GM18511 (cell line): ENCODE results near the gene HDGFL2.

Experiments used
- ATAC-seq: cut with Tn5 transposase; IDR thresholded peaks from one replicate; pipeline ENCODE4 v1.9.1; 2021; ENCODE audit warnings: mild to moderate bottlenecking, moderate library complexity; ENCODE audit not compliant: unreplicated experiment

The HDGFL2 gene

DNA sequence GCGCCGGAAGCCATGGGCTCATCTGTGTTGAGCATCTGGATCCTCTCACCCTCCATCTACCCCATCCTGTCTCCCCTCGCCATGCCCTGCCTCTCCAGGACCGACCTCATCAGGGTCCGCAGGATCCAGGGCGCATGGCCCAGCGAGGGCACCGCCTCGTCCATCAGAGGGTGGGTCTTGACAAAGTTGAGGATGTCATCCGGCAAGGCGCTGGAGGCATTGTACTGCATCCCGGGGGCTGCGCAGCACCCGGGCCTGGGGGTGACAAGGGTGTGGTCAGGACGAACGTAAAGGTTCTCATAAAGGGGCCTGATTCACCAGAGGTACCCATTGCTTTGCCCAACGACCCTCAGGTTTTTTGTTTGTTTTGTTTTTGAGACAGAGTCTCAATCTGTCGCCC lies 77.9 kb downstream of the HDGFL2 start:
- ATAC-seq = no peak

DNA sequence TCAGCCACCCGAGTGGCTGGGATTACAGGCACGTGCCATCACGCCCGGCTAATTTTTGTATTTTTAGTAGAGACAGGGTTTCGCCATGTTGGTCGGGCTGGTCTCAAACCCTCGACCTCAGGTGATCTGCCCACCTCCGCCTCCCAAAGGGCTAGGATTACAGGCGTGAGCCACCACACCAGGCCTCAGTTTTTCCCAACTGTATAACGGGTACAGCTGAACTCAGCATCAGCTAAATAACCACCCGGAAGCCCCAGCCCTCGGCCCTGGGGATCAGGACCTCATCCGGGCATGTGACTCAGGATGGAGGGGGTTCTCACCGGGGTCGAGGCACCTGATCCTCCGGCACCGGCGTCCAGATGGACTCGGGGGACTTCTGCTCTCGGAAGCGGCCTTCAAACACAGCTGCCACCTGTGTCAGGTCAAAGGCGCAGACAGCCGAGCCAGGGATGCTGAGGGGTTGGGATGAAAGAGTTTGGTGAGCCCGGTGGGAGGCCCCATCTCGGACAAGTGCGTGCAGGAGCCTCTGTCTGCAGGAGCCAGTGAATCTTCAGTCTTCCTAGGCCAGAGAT lies 78.5 kb downstream of the HDGFL2 start:
- no peak for ATAC-seq
